H1 (cell line): Measurements from ENCODE around the gene TTC36. TPM values are rescaled to one million over a fixed set of nuclear protein-coding genes. Genes with fewer than 3 reads are reported as not detected.

Experiments
- CREB1 ChIP-seq: IDR thresholded peaks from 2 replicates; pipeline ENCODE4 v1.6.1; 2012; ENCODE audit warnings: inconsistent platforms
- EGR1 ChIP-seq: IDR thresholded peaks from 2 replicates; pipeline ENCODE4 v1.6.1; 2011; ENCODE audit warnings: low read depth, low read length, borderline replicate concordance
- KDM5A ChIP-seq: fragments of 200-600 bp; IDR thresholded peaks from 2 replicates; pipeline ENCODE4 v1.7.1; 2012; ENCODE audit warnings: mild to moderate bottlenecking, low read length, inconsistent platforms, mixed read lengths
- MAFK ChIP-seq: IDR thresholded peaks from 2 replicates; pipeline ENCODE4 v1.6.1; 2012; ENCODE audit warnings: low read depth, mild to moderate bottlenecking, improper control_type of control experiment, low read length
- POU5F1 ChIP-seq: IDR thresholded peaks from 2 replicates; pipeline ENCODE4 v1.6.1; 2011; ENCODE audit warnings: low read depth, mild to moderate bottlenecking, low read length, moderate library complexity
- SIRT6 ChIP-seq: IDR thresholded peaks from one replicate; pipeline ENCODE4 v1.7.1; 2012; ENCODE audit warnings: low read length, inconsistent platforms
- SUZ12 ChIP-seq: fragments of 200-600 bp; sonication (generic); IDR thresholded peaks from 2 replicates; pipeline ENCODE4 v1.6.1; 2012; ENCODE audit warnings: mild to moderate bottlenecking, inconsistent platforms, low read length, moderate library complexity, mixed read lengths
- TBP ChIP-seq: IDR thresholded peaks from 2 replicates; pipeline ENCODE4 v1.6.1; 2011; ENCODE audit warnings: low read depth, low read length, improper control_type of control experiment
- TEAD4 ChIP-seq: IDR thresholded peaks from 2 replicates; pipeline ENCODE4 v1.6.1; 2012; ENCODE audit warnings: low read depth, low read length, inconsistent platforms, mixed read lengths
- YY1 ChIP-seq: IDR thresholded peaks from 2 replicates; pipeline ENCODE4 v1.6.1; 2011; ENCODE audit warnings: low read depth, mild to moderate bottlenecking, low read length
- polyA plus RNA-seq, 7 experiments: library from polyadenylated mRNA; depleted of rRNA in 3 of 7; stranded (reverse) in 5 of 7; unstranded in 2 of 7; fragments of >200 nt in 5 of 7; fragments of 200-250 nt in 2 of 7; gene quantifications; 1 replicate in 5 of 7; 2 replicates in 1 of 7; 4 replicates in 1 of 7; pipeline versions ENCODE4 v1.2.1 to v1.2.3, GENCODE V29; 2011 to 2013; ENCODE audit warnings: missing spikeins in 2 of 7, mixed read lengths in 2 of 7
- total RNA-seq: library from RNA; stranded (reverse); fragmentation: NEBNext Ultra II Directional; extraction: Animal tissue kit (Norgen Biotek cat#: 25700); gene quantifications from 2 replicates; pipeline ENCODE4 v1.2.1, GENCODE V29; 2021
- TF ChIP-seq, protein P1 (sequence below): fragments of 300-600 bp; sonication (generic); IDR thresholded peaks from 2 replicates; pipeline ENCODE4 v1.7.1; 2012; ENCODE audit warnings: low read length, moderate library complexity, mild to moderate bottlenecking, inconsistent platforms; ENCODE audit not compliant: insufficient replicate concordance

TTC36 gene
- total and polyA plus RNA-seq, 2 of the 8 experiments (the other 6 are each of a cell fraction or from before 2014, with no cell fraction given), result not detected

DNA sequence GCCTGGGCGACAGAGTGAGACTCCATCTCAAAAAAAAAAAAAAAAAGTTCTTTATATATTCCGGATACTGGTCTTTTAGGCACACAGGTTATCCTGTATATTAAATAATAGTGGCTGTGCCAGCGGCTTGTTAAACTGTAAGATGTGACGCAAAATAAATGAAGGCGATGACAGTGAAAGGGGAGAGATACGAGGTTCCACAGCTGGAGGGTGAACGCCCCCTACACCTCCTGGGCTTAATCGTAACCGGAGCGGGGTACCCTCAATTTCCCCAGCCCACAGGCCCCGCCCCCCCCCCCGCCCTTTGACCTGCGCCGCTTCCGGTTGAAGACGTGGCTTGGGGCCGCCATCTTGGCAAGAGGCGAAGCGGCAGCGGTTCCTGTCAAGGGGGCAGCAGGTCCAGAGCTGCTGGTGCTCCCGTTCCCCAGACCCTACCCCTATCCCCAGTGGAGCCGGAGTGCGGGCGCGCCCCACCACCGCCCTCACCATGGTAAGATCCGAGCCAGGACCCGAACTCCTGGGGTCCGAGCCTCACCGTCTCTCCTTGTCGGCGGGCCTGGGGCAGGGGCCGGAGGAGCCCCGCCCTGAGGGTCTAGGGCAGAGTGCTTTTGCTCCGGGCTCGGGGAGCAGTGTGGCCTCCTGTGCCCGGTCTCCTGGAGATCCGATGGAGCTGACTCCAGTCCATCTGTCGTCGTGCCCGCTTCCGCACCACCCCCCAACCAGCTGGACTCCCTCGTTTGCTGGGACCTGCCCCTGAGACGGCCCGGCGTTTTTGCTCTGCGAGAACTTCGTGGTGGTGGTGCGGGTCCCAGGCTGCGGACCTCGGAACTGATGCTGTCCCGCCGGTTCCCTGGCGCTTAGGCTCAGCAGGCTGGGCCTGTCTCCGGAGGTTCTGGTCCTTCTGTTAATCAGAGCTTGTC is 45.0 kb downstream of the TTC36 start, which contains the start of gene ARCN1 (continued):
- no peak for TF ChIP-seq MAFK
- no peak for TF ChIP-seq EGR1
- 0 out of 2 replicates have a peak, but pooled peaks have one; percentile 33 for TF ChIP-seq CREB1
- TF ChIP-seq, protein P1, sequence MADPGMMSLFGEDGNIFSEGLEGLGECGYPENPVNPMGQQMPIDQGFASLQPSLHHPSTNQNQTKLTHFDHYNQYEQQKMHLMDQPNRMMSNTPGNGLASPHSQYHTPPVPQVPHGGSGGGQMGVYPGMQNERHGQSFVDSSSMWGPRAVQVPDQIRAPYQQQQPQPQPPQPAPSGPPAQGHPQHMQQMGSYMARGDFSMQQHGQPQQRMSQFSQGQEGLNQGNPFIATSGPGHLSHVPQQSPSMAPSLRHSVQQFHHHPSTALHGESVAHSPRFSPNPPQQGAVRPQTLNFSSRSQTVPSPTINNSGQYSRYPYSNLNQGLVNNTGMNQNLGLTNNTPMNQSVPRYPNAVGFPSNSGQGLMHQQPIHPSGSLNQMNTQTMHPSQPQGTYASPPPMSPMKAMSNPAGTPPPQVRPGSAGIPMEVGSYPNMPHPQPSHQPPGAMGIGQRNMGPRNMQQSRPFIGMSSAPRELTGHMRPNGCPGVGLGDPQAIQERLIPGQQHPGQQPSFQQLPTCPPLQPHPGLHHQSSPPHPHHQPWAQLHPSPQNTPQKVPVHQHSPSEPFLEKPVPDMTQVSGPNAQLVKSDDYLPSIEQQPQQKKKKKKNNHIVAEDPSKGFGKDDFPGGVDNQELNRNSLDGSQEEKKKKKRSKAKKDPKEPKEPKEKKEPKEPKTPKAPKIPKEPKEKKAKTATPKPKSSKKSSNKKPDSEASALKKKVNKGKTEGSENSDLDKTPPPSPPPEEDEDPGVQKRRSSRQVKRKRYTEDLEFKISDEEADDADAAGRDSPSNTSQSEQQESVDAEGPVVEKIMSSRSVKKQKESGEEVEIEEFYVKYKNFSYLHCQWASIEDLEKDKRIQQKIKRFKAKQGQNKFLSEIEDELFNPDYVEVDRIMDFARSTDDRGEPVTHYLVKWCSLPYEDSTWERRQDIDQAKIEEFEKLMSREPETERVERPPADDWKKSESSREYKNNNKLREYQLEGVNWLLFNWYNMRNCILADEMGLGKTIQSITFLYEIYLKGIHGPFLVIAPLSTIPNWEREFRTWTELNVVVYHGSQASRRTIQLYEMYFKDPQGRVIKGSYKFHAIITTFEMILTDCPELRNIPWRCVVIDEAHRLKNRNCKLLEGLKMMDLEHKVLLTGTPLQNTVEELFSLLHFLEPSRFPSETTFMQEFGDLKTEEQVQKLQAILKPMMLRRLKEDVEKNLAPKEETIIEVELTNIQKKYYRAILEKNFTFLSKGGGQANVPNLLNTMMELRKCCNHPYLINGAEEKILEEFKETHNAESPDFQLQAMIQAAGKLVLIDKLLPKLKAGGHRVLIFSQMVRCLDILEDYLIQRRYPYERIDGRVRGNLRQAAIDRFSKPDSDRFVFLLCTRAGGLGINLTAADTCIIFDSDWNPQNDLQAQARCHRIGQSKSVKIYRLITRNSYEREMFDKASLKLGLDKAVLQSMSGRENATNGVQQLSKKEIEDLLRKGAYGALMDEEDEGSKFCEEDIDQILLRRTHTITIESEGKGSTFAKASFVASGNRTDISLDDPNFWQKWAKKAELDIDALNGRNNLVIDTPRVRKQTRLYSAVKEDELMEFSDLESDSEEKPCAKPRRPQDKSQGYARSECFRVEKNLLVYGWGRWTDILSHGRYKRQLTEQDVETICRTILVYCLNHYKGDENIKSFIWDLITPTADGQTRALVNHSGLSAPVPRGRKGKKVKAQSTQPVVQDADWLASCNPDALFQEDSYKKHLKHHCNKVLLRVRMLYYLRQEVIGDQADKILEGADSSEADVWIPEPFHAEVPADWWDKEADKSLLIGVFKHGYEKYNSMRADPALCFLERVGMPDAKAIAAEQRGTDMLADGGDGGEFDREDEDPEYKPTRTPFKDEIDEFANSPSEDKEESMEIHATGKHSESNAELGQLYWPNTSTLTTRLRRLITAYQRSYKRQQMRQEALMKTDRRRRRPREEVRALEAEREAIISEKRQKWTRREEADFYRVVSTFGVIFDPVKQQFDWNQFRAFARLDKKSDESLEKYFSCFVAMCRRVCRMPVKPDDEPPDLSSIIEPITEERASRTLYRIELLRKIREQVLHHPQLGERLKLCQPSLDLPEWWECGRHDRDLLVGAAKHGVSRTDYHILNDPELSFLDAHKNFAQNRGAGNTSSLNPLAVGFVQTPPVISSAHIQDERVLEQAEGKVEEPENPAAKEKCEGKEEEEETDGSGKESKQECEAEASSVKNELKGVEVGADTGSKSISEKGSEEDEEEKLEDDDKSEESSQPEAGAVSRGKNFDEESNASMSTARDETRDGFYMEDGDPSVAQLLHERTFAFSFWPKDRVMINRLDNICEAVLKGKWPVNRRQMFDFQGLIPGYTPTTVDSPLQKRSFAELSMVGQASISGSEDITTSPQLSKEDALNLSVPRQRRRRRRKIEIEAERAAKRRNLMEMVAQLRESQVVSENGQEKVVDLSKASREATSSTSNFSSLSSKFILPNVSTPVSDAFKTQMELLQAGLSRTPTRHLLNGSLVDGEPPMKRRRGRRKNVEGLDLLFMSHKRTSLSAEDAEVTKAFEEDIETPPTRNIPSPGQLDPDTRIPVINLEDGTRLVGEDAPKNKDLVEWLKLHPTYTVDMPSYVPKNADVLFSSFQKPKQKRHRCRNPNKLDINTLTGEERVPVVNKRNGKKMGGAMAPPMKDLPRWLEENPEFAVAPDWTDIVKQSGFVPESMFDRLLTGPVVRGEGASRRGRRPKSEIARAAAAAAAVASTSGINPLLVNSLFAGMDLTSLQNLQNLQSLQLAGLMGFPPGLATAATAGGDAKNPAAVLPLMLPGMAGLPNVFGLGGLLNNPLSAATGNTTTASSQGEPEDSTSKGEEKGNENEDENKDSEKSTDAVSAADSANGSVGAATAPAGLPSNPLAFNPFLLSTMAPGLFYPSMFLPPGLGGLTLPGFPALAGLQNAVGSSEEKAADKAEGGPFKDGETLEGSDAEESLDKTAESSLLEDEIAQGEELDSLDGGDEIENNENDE, result no peak
- TF ChIP-seq KDM5A, result no peak
- peak; percentile 93 for TF ChIP-seq YY1
- peak; percentile 48; the same call in 1 of the 2 replicates for TF ChIP-seq TBP
- no peak for TF ChIP-seq POU5F1
- no peak for TF ChIP-seq SIRT6
- no peak for TF ChIP-seq TEAD4
- TF ChIP-seq SUZ12, result no peak
